ENCODE results near the gene FBXW2.
"Not testable (repeated sequence)": the region's sequence is repeated elsewhere in the genome, so short reads cannot be mapped to it uniquely, and the experiment has no call there.

The FBXW2 gene

GRCh38 chr9:120815075-120815474 is 21.9 kb upstream of the FBXW2 start:
- Histone ChIP-seq H3K4me3 (ENCODE audit: low read depth in 1 of 2, low read length in 2 of 2) (no peak overlapping the region), H3K27me3 (ENCODE audit: control insufficient read depth in 1 of 2, insufficient read depth in 2 of 2, low read length in 2 of 2) (no peaks in the 10 kb centered on the region), H3K9me3 (ENCODE audit: low read length) (no peaks in the 10 kb centered on the region), H3K27ac (ENCODE audit: low read depth, low read length) (no peak overlapping the region), H3K4me1 (ENCODE audit: insufficient read depth, low read length) (no peaks in the 10 kb centered on the region), H3K36me3 (ENCODE audit: insufficient read depth, low read length) (peaks cover 32% of the 10 kb centered on the region), H3K9ac (ENCODE audit: low read length) (no peak overlapping the region)

GRCh38 chr9:120808931-120809330 is 15.7 kb upstream of the FBXW2 start:
- Histone ChIP-seq H3K4me3 (ENCODE audit: low read depth in 1 of 2, low read length in 2 of 2) (no peak overlapping the region), H3K9me3 (ENCODE audit: low read length) (peaks cover 7% of the 10 kb centered on the region), H3K27ac (ENCODE audit: low read depth, low read length) (no peak overlapping the region), H3K27me3 (ENCODE audit: control insufficient read depth in 1 of 2, insufficient read depth in 2 of 2, low read length in 2 of 2) (no peaks in the 10 kb centered on the region), H3K9ac (ENCODE audit: low read length) (no peak overlapping the region), H3K4me1 (ENCODE audit: insufficient read depth, low read length) (no peaks in the 10 kb centered on the region), H3K36me3 (ENCODE audit: insufficient read depth, low read length) (no peaks in the 10 kb centered on the region)

- H3K27me3 ChIP-seq (ENCODE audit: control insufficient read depth in 1 of 2, insufficient read depth in 2 of 2, low read length in 2 of 2): no peaks in the 10 kb centered on the region
- no peaks in the 10 kb centered on the region for H3K4me1 ChIP-seq (ENCODE audit: insufficient read depth, low read length)
- H3K27ac ChIP-seq (ENCODE audit: low read depth, low read length): no peak overlapping the region
- H3K36me3 ChIP-seq (ENCODE audit: insufficient read depth, low read length): no peaks in the 10 kb centered on the region
- no peak overlapping the region for H3K4me3 ChIP-seq (ENCODE audit: low read depth in 1 of 2, low read length in 2 of 2)
- peaks cover 7% of the 10 kb centered on the region for H3K9me3 ChIP-seq (ENCODE audit: low read length)
- no peak overlapping the region for H3K9ac ChIP-seq (ENCODE audit: low read length)
These were observed 14.6 kb upstream of the FBXW2 start for GRCh38 chr9:120807607-120808379.

- not testable (repeated sequence) for H3K4me1 ChIP-seq (ENCODE audit: insufficient read depth, low read length); H3K27me3 ChIP-seq (ENCODE audit: control insufficient read depth in 1 of 2, insufficient read depth in 2 of 2, low read length in 2 of 2); H3K36me3 ChIP-seq (ENCODE audit: insufficient read depth, low read length); H3K9ac ChIP-seq (ENCODE audit: low read length); H3K9me3 ChIP-seq (ENCODE audit: low read length); H3K27ac ChIP-seq (ENCODE audit: low read depth, low read length); H3K4me3 ChIP-seq (ENCODE audit: low read depth in 1 of 2, low read length in 2 of 2)
These were observed 11.7 kb upstream of the FBXW2 start for GRCh38 chr9:120804784-120805363.

GRCh38 chr9:120801441-120801840 is 8.2 kb upstream of the FBXW2 start:
- Histone ChIP-seq H3K36me3 (ENCODE audit: insufficient read depth, low read length) (no peaks in the 10 kb centered on the region), H3K4me1 (ENCODE audit: insufficient read depth, low read length) (no peaks in the 10 kb centered on the region), H3K4me3 (ENCODE audit: low read depth in 1 of 2, low read length in 2 of 2) (no peak overlapping the region), H3K27ac (ENCODE audit: low read depth, low read length) (no peak overlapping the region), H3K9me3 (ENCODE audit: low read length) (peaks cover 3% of the 10 kb centered on the region), H3K9ac (ENCODE audit: low read length) (no peak overlapping the region), H3K27me3 (ENCODE audit: control insufficient read depth in 1 of 2, insufficient read depth in 2 of 2, low read length in 2 of 2) (no peaks in the 10 kb centered on the region)

- no peaks in the 10 kb centered on the region for H3K27me3 ChIP-seq (ENCODE audit: control insufficient read depth in 1 of 2, insufficient read depth in 2 of 2, low read length in 2 of 2)
- peaks cover 35% of the 10 kb centered on the region for H3K4me1 ChIP-seq (ENCODE audit: insufficient read depth, low read length)
- no peak overlapping the region for H3K4me3 ChIP-seq (ENCODE audit: low read depth in 1 of 2, low read length in 2 of 2)
- peaks cover 17% of the 10 kb centered on the region for H3K36me3 ChIP-seq (ENCODE audit: insufficient read depth, low read length)
- H3K9me3 ChIP-seq (ENCODE audit: low read length): no peaks in the 10 kb centered on the region
- no peak overlapping the region for H3K9ac ChIP-seq (ENCODE audit: low read length)
- no peak overlapping the region for H3K27ac ChIP-seq (ENCODE audit: low read depth, low read length)
These were observed 2.1 kb downstream of the FBXW2 start for GRCh38 chr9:120791161-120791560.

GRCh38 chr9:120787933-120788332 is 5.3 kb downstream of the FBXW2 start:
- Histone ChIP-seq H3K27me3 (ENCODE audit: control insufficient read depth in 1 of 2, insufficient read depth in 2 of 2, low read length in 2 of 2) (no peaks in the 10 kb centered on the region), H3K36me3 (ENCODE audit: insufficient read depth, low read length) (peaks cover 20% of the 10 kb centered on the region), H3K9me3 (ENCODE audit: low read length) (no peaks in the 10 kb centered on the region), H3K27ac (ENCODE audit: low read depth, low read length) (no peak overlapping the region), H3K4me1 (ENCODE audit: insufficient read depth, low read length) (peaks cover 28% of the 10 kb centered on the region), H3K9ac (ENCODE audit: low read length) (no peak overlapping the region), H3K4me3 (ENCODE audit: low read depth in 1 of 2, low read length in 2 of 2) (no peak overlapping the region)

GRCh38 chr9:120783602-120784047 is 9.6 kb downstream of the FBXW2 start:
- Histone ChIP-seq H3K4me3 (ENCODE audit: low read depth in 1 of 2, low read length in 2 of 2) (no peak overlapping the region), H3K27me3 (ENCODE audit: control insufficient read depth in 1 of 2, insufficient read depth in 2 of 2, low read length in 2 of 2) (no peaks in the 10 kb centered on the region), H3K9ac (ENCODE audit: low read length) (no peak overlapping the region), H3K9me3 (ENCODE audit: low read length) (no peaks in the 10 kb centered on the region), H3K4me1 (ENCODE audit: insufficient read depth, low read length) (peaks cover 7% of the 10 kb centered on the region), H3K27ac (ENCODE audit: low read depth, low read length) (no peak overlapping the region), H3K36me3 (ENCODE audit: insufficient read depth, low read length) (peaks cover 20% of the 10 kb centered on the region)

GRCh38 chr9:120781236-120781635 is 12.0 kb downstream of the FBXW2 start:
- Histone ChIP-seq H3K4me1 (ENCODE audit: insufficient read depth, low read length) (no peaks in the 10 kb centered on the region), H3K4me3 (ENCODE audit: low read depth in 1 of 2, low read length in 2 of 2) (no peak overlapping the region), H3K36me3 (ENCODE audit: insufficient read depth, low read length) (peaks cover 21% of the 10 kb centered on the region), H3K9me3 (ENCODE audit: low read length) (no peaks in the 10 kb centered on the region), H3K9ac (ENCODE audit: low read length) (no peak overlapping the region), H3K27ac (ENCODE audit: low read depth, low read length) (no peak overlapping the region), H3K27me3 (ENCODE audit: control insufficient read depth in 1 of 2, insufficient read depth in 2 of 2, low read length in 2 of 2) (no peaks in the 10 kb centered on the region)

- no peaks in the 10 kb centered on the region for H3K9me3 ChIP-seq (ENCODE audit: low read length)
- no peak overlapping the region for H3K9ac ChIP-seq (ENCODE audit: low read length)
- H3K4me3 ChIP-seq (ENCODE audit: low read depth in 1 of 2, low read length in 2 of 2): no peak overlapping the region
- H3K27ac ChIP-seq (ENCODE audit: low read depth, low read length): no peak overlapping the region
- H3K4me1 ChIP-seq (ENCODE audit: insufficient read depth, low read length): no peaks in the 10 kb centered on the region
- H3K27me3 ChIP-seq (ENCODE audit: control insufficient read depth in 1 of 2, insufficient read depth in 2 of 2, low read length in 2 of 2): no peaks in the 10 kb centered on the region
- H3K36me3 ChIP-seq (ENCODE audit: insufficient read depth, low read length): peaks cover 22% of the 10 kb centered on the region
These were observed 12.8 kb downstream of the FBXW2 start for GRCh38 chr9:120780367-120780766.

GRCh38 chr9:120779227-120779626 is 14.0 kb downstream of the FBXW2 start:
- H3K27me3 ChIP-seq (ENCODE audit: control insufficient read depth in 1 of 2, insufficient read depth in 2 of 2, low read length in 2 of 2): no peaks in the 10 kb centered on the region
- H3K4me3 ChIP-seq (ENCODE audit: low read depth in 1 of 2, low read length in 2 of 2): no peak overlapping the region
- peaks cover 27% of the 10 kb centered on the region for H3K36me3 ChIP-seq (ENCODE audit: insufficient read depth, low read length)
- H3K9me3 ChIP-seq (ENCODE audit: low read length): no peaks in the 10 kb centered on the region
- no peaks in the 10 kb centered on the region for H3K4me1 ChIP-seq (ENCODE audit: insufficient read depth, low read length)
- no peak overlapping the region for H3K9ac ChIP-seq (ENCODE audit: low read length)
- no peak overlapping the region for H3K27ac ChIP-seq (ENCODE audit: low read depth, low read length)

GRCh38 chr9:120778758-120779157 is 14.5 kb downstream of the FBXW2 start:
- no peak overlapping the region for H3K9ac ChIP-seq (ENCODE audit: low read length)
- no peak overlapping the region for H3K27ac ChIP-seq (ENCODE audit: low read depth, low read length)
- H3K27me3 ChIP-seq (ENCODE audit: control insufficient read depth in 1 of 2, insufficient read depth in 2 of 2, low read length in 2 of 2): no peaks in the 10 kb centered on the region
- peaks cover 27% of the 10 kb centered on the region for H3K36me3 ChIP-seq (ENCODE audit: insufficient read depth, low read length)
- H3K9me3 ChIP-seq (ENCODE audit: low read length): no peaks in the 10 kb centered on the region
- no peaks in the 10 kb centered on the region for H3K4me1 ChIP-seq (ENCODE audit: insufficient read depth, low read length)
- no peak overlapping the region for H3K4me3 ChIP-seq (ENCODE audit: low read depth in 1 of 2, low read length in 2 of 2)
